ENCODE results near the gene MAP4K5.
"Not testable (repeated sequence)": the region's sequence is repeated elsewhere in the genome, so short reads cannot be mapped to it uniquely, and the experiment has no call there.

DNA sequence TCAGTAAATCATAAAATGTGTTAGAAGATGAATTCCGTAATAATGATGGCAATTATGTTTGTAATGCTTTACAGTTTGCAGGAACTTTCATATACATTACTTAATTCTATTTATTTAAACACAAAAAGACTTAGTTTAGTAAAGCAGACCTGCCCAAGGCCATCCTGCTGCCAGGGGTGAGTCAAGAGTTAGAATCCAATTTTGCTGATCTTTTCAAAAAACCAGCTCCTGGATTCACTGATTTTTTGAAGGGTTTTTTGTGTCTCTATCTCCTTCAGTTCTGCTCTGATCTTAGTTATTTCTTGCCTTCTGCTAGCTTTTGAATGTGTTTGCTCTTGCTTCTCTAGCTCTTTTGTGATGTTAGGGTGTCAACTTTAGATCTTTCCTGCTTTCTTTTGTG is 25.3 kb downstream of the MAP4K5 start:
- TF ChIP-seq, protein P1, sequence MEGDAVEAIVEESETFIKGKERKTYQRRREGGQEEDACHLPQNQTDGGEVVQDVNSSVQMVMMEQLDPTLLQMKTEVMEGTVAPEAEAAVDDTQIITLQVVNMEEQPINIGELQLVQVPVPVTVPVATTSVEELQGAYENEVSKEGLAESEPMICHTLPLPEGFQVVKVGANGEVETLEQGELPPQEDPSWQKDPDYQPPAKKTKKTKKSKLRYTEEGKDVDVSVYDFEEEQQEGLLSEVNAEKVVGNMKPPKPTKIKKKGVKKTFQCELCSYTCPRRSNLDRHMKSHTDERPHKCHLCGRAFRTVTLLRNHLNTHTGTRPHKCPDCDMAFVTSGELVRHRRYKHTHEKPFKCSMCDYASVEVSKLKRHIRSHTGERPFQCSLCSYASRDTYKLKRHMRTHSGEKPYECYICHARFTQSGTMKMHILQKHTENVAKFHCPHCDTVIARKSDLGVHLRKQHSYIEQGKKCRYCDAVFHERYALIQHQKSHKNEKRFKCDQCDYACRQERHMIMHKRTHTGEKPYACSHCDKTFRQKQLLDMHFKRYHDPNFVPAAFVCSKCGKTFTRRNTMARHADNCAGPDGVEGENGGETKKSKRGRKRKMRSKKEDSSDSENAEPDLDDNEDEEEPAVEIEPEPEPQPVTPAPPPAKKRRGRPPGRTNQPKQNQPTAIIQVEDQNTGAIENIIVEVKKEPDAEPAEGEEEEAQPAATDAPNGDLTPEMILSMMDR (IDR thresholded peaks at IDR 0.05; ENCODE audit: low read length) = not testable (repeated sequence)
- TF ChIP-seq EZH2 (optimal IDR thresholded peaks at IDR 0.05; ENCODE audit: low read depth, low read length) = not testable (repeated sequence)
